K562 (cell line): Measurements from ENCODE around the gene DCHS2. TPM values are rescaled to one million over a fixed set of nuclear protein-coding genes. Genes with fewer than 3 reads are reported as not detected.

Experiments used
- ATAC-seq: fragments of 200-7000 bp; cut with Tn5 transposase; 3 replicates; pipeline ENCODE4 v1.9.1; 2020; ENCODE audit warnings: moderate library complexity
- BruUV-seq: library from RNA; stranded (reverse); fragments of 400-500 nt; replicated peaks from 2 replicates; lab custom pipeline; 2021; lab: Mats Ljungman, UMichigan
- CTCF ChIA-PET: fragments of 300-600 bp; formaldehyde crosslinking; extraction: SDS; loops from one replicate; lab custom pipeline; 2021; ENCODE audit warnings: low intra/inter-chr PET ratio; lab: Yijun Ruan, JAX
- POLR2A ChIA-PET: fragments of 300-600, 350-650 bp; sonication (Branson Sonifier 250); formaldehyde crosslinking; extraction: SDS; loops from one replicate; lab custom pipeline; 2021; ENCODE audit warnings: antibody characterized with exemption, inconsistent platforms; lab: Yijun Ruan, JAX
- DNase-seq, 4 experiments: peaks; one replicate each; pipeline versions ENCODE4 v3.0.0 to v3.0.0-alpha.2; 2011 to 2018; ENCODE audit warnings: low spot score in 3 of 4, mixed read lengths in 3 of 4; ENCODE audit errors: extremely low read depth in 1 of 4
- FAIRE-seq: peaks from 2 replicates; lab custom pipeline; 2011; peaks lifted over from hg19 to GRCh38; lab: Jason Lieb, UNC
- H2AFZ ChIP-seq: 2 replicates; pipeline ENCODE4 v1.6.0; 2011; ENCODE audit warnings: low read depth, low read length, control low read depth, inconsistent platforms
- H3K27ac ChIP-seq: fragments of 200-600 bp; 3 replicates; pipeline ENCODE4 v1.8.0; 2011; ENCODE audit warnings: low read depth, mild to moderate bottlenecking, control low read depth, inconsistent platforms, low read length, moderate library complexity, mixed read lengths; ENCODE audit errors: extremely low read depth
- H3K27me3 ChIP-seq, 2 experiments: fragments of 300-600 bp in 1 of 2; 2 replicates in 1 of 2; 3 replicates in 1 of 2; pipeline versions ENCODE4 v1.6.0 to v1.8.0; 2011; ENCODE audit warnings: inconsistent platforms in 2 of 2, low read length in 2 of 2, mild to moderate bottlenecking in 1 of 2, mixed read lengths in 1 of 2, moderate library complexity in 1 of 2; ENCODE audit not compliant: control insufficient read depth in 2 of 2, insufficient read depth in 2 of 2
- H3K36me3 ChIP-seq: fragments of 300-600 bp; 3 replicates; pipeline ENCODE4 v1.8.0; 2011; ENCODE audit warnings: mild to moderate bottlenecking, low read length, inconsistent platforms; ENCODE audit not compliant: control insufficient read depth, insufficient read depth
- H3K4me1 ChIP-seq, 2 experiments: fragments of 200-600 bp in 1 of 2; replicated peaks in 1 of 2; 2 replicates in 1 of 2; 3 replicates in 1 of 2; pipeline versions ENCODE4 v1.5.1 to v1.8.0; 2011; ENCODE audit warnings: inconsistent platforms in 2 of 2, low read length in 2 of 2, mild to moderate bottlenecking in 1 of 2, mixed read lengths in 1 of 2, moderate library complexity in 1 of 2; ENCODE audit not compliant: control insufficient read depth in 2 of 2, insufficient read depth in 2 of 2
- H3K4me2 ChIP-seq: 2 replicates; pipeline ENCODE4 v1.6.1; 2011; ENCODE audit warnings: low read length, control low read depth, inconsistent platforms, mixed read lengths; ENCODE audit not compliant: insufficient read depth
- H3K4me3 ChIP-seq: fragments of 200-600 bp; sonication (generic), shearing (Covaris generic); 2 replicates; pipeline ENCODE4 v1.5.1; 2016; ENCODE audit warnings: control low read depth, inconsistent platforms
- H3K79me2 ChIP-seq: fragments of 200-600 bp; 3 replicates; pipeline ENCODE4 v1.8.0; 2011; ENCODE audit warnings: low read length, inconsistent platforms; ENCODE audit not compliant: control insufficient read depth, insufficient read depth
- H3K9ac ChIP-seq, 2 experiments: 2 replicates each; pipeline versions ENCODE4 v1.6.0 to v1.6.1; 2011; ENCODE audit warnings: low read depth in 2 of 2, low read length in 2 of 2, control low read depth in 1 of 2, inconsistent platforms in 1 of 2, mild to moderate bottlenecking in 1 of 2, mixed read lengths in 1 of 2; ENCODE audit not compliant: insufficient read depth in 1 of 2
- H3K9me1 ChIP-seq: one replicate; pipeline ENCODE4 v1.6.0; 2011; ENCODE audit warnings: inconsistent platforms, mild to moderate bottlenecking, low read length, moderate library complexity; ENCODE audit not compliant: control insufficient read depth, insufficient read depth
- H3K9me3 ChIP-seq: replicated peaks from 2 replicates; pipeline ENCODE4 v1.5.1; 2011; ENCODE audit warnings: low read depth, low read length, inconsistent platforms; ENCODE audit not compliant: control insufficient read depth, insufficient read depth
- H4K20me1 ChIP-seq: replicated peaks from 2 replicates; pipeline ENCODE4 v1.6.1; 2011; ENCODE audit warnings: low read length, inconsistent platforms, mixed read lengths; ENCODE audit not compliant: control insufficient read depth, insufficient read depth
- ARID1B ChIP-seq: fragments of 450-650 bp; IDR thresholded peaks from 2 replicates; pipeline ENCODE4 v1.6.1; 2016; ENCODE audit warnings: antibody characterized with exemption, mild to moderate bottlenecking, inconsistent platforms
- BCL6 ChIP-seq: fragments of 250-450 bp; sonication (Bioruptor Pico); IDR thresholded peaks from 2 replicates; pipeline ENCODE4 v1.4.0; 2020
- CREM ChIP-seq: IDR thresholded peaks from 2 replicates; pipeline ENCODE4 v1.6.1; 2014; ENCODE audit warnings: antibody characterized with exemption, low read depth
- ETV1 ChIP-seq: fragments of 450-650 bp; conservative IDR thresholded peaks from 2 replicates; pipeline ENCODE4 v1.6.1; 2016; ENCODE audit warnings: missing genetic modification characterization, control low read depth, low read depth, missing compliant biosample characterization
- FOXK2 ChIP-seq, 2 experiments: fragments of 450-650 bp; IDR thresholded peaks in 1 of 2; conservative IDR thresholded peaks in 1 of 2; 2 replicates each; pipeline ENCODE4 v1.6.1; 2016; ENCODE audit warnings: low read depth in 2 of 2, mild to moderate bottlenecking in 1 of 2
- HIVEP1 ChIP-seq: fragments of 250-450 bp; sonication (Bioruptor Pico); IDR thresholded peaks from 2 replicates; pipeline ENCODE4 v1.4.0; 2020; ENCODE audit warnings: mild to moderate bottlenecking
- MEIS2 ChIP-seq: fragments of 450-650 bp; IDR thresholded peaks from 2 replicates; pipeline ENCODE4 v1.6.1; 2014; ENCODE audit warnings: mild to moderate bottlenecking; ENCODE audit not compliant: partially characterized antibody
- MYNN ChIP-seq, 2 experiments: sonication (generic); formaldehyde crosslinking in 1 of 2; IDR thresholded peaks; 2 replicates each; pipeline versions ENCODE4 v1.5.0 to v1.6.1; 2016 to 2020; ENCODE audit warnings: antibody characterized with exemption in 1 of 2, missing genetic modification reagents in 1 of 2
- RBM39 ChIP-seq: fragments of 200-400 bp; formaldehyde crosslinking; optimal IDR thresholded peaks from 2 replicates; pipeline ENCODE3; 2018; ENCODE audit warnings: low read depth, low read length
- TCF3 ChIP-seq: sonication (generic); formaldehyde crosslinking; IDR thresholded peaks from 2 replicates; pipeline ENCODE4 v1.4.0; 2020; ENCODE audit warnings: mild to moderate bottlenecking, missing genetic modification reagents
- TCF7 ChIP-seq: sonication (generic); IDR thresholded peaks from 2 replicates; pipeline ENCODE4 v1.6.1; 2016; ENCODE audit warnings: antibody characterized with exemption, borderline replicate concordance
- TEAD4 ChIP-seq, 2 experiments: sonication (generic) in 1 of 2; formaldehyde crosslinking in 1 of 2; IDR thresholded peaks; 2 replicates each; pipeline versions ENCODE4 v1.6.1 to v1.8.0; 2012 to 2022; ENCODE audit warnings: borderline replicate concordance in 1 of 2, inconsistent platforms in 1 of 2, low read length in 1 of 2, mild to moderate bottlenecking in 1 of 2, missing genetic modification reagents in 1 of 2
- ZNF644 ChIP-seq: fragments of 200-800 bp; sonication (Bioruptor generic); IDR thresholded peaks from 2 replicates; pipeline ENCODE4 v1.6.1; 2016; ENCODE audit warnings: low read depth, missing genetic modification characterization, missing compliant biosample characterization
- WGBS: fragments of 100-300 bp; shearing (Covaris generic); methylation state at CpG from one replicate; pipeline ENCODE4 v1.1.6; 2016; ENCODE audit warnings: low coverage, mixed read lengths; ENCODE audit not compliant: insufficient coverage; ENCODE audit errors: missing lambda C conversion rate; 5-methylcytosine and 5-hydroxymethylcytosine counted together
- in situ Hi-C: fragments of 300-500 bp; cut with MboI; formaldehyde crosslinking; loops from 4 replicates; pipeline ENCODE4 v1.15.0; 2018; ENCODE audit warnings: inconsistent platforms, mixed read lengths
- intact Hi-C: fragments of 100-400 bp; cut with micrococcal nuclease; formaldehyde crosslinking; loops from 2 replicates; pipeline ENCODE4 v1.14.2; 2022
- polyA plus RNA-seq, 8 experiments: library from polyadenylated mRNA; depleted of rRNA in 4 of 8; stranded (reverse) in 5 of 8; unstranded in 3 of 8; fragments of >200 nt; fragmentation: Nextera tagmentation in 2 of 8; fragmentation: Illumina TruSeq in 1 of 8; extraction: Ambion mirVana in 2 of 8; extraction: Trizol in 1 of 8; gene quantifications; 2 replicates each; pipeline versions ENCODE4 v1.2.1 to v1.2.3, GENCODE V29; 2011 to 2014; ENCODE audit warnings: inconsistent platforms in 1 of 8, missing spikeins in 1 of 8
- total RNA-seq, 7 experiments: library from RNA; depleted of rRNA in 6 of 7; stranded (reverse); fragments of >200 nt in 6 of 7; fragmentation: Illumina TruSeq in 2 of 7; extraction: Trizol in 2 of 7; gene quantifications; 2 replicates each; pipeline versions ENCODE4 v1.2.1 to v1.2.3, GENCODE V29; 2011 to 2021; ENCODE audit warnings: low replicate concordance in 1 of 7
- TF ChIP-seq, protein P1 (sequence below), 2 experiments: fragments of 150-350 bp in 1 of 2; IDR thresholded peaks; 2 replicates each; pipeline ENCODE4 v1.6.1; 2012 to 2016; ENCODE audit warnings: low read depth in 2 of 2, low read length in 2 of 2, mild to moderate bottlenecking in 1 of 2, moderate library complexity in 1 of 2
- TF ChIP-seq, protein P2 (sequence below), 2 experiments: IDR thresholded peaks in 1 of 2; conservative IDR thresholded peaks in 1 of 2; 2 replicates each; pipeline ENCODE4 v1.6.1; 2016; ENCODE audit warnings: low read depth in 2 of 2, mild to moderate bottlenecking in 1 of 2, missing compliant biosample characterization in 1 of 2, missing genetic modification characterization in 1 of 2, moderate library complexity in 1 of 2

The DCHS2 gene
- total and polyA plus RNA-seq, 9 of the 15 experiments (the other 6 are each of a cell fraction or from before 2014, with no cell fraction given) = 0.49 to 7.1 (median 5.3) TPM

DNA sequence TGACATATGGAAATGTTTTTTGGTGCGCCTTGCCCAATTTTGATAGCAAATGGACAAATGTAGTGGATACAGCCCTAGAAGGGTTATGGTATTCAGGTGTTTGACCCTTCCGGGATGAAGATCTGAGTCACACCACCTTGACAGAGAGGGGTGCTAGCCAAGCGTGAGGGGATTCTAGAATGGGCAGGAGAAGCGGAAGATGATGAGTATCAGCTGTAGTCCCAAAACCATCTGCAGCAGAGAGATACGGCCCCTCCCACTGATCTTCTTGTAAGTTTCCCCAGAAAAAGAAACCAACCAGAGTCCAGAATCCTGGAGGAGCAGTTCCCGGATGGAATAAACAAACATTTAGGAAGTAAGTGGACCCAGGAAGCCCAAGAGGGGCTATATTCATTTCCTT is 18.1 kb downstream of the DCHS2 start:
- no peaks in the 10 kb centered on the region for H3K36me3 ChIP-seq
- H3K4me3 ChIP-seq = peak overlapping the region; percentile 17; the same call in 1 of the 2 replicates
- 4% methylated on average over 6 of the region's 6 CpGs for WGBS
- peaks cover 6 to 46% of the 10 kb centered on the region in 2 experiments for H3K4me1 ChIP-seq
- BruUV-seq = no TSS peak
- peak overlapping the region in 1 of 2 experiments; percentile 60; a peak in 2 of 4 replicates for H3K9ac ChIP-seq
- H2AFZ ChIP-seq = peak overlapping the region; percentile 77
- no peaks in the 10 kb centered on the region for H3K27me3 ChIP-seq
- peak overlapping the region; percentile 80 for H3K4me2 ChIP-seq
- H3K27ac ChIP-seq = peak overlapping the region; percentile 76
- ChIA-PET CTCF (no interaction called here), POLR2A (interaction anchor here (0.7 to 2.0 kb wide), 4 partner anchors 9 to 19 kb away, joined by 4 to 8 read pairs (median 5); no protein-coding TSS in a partner anchor)
- intact Hi-C loops = loop anchor here (2.0 kb wide), 1 partner anchor 17 kb away; no protein-coding TSS in a partner anchor
- H3K9me1 ChIP-seq = no peaks in the 10 kb centered on the region
- H4K20me1 ChIP-seq = no peaks in the 10 kb centered on the region
- no peaks in the 10 kb centered on the region for H3K79me2 ChIP-seq
- peak; percentile 67 for ATAC-seq
- in situ Hi-C loops = no loop called here
- FAIRE-seq = peak; percentile 76
- no peaks in the 10 kb centered on the region for H3K9me3 ChIP-seq
- peak; percentile 68 to 89 (median 71) for DNase-seq
- TF ChIP-seq RBM39 = no peak
- TF ChIP-seq MEIS2 = peak; percentile 8
- TF ChIP-seq BCL6 (CRISPR knock-in tag) = no peak
- TF ChIP-seq FOXK2 (conservative IDR thresholded peaks at IDR 0.05 in 1 of 2, IDR thresholded peaks at IDR 0.05 in 1 of 2; ENCODE audit: low read depth in 2 of 2) = 0 out of 4 replicates have a peak, but pooled peaks of 1 of the 2 experiments have one; percentile 22
- 0 out of 2 replicates have a peak, but pooled peaks have one; percentile 21 for TF ChIP-seq ZNF644 (tag)
- TF ChIP-seq ARID1B = peak; percentile 94
- no peak for TF ChIP-seq HIVEP1 (CRISPR knock-in tag)
- TF ChIP-seq MYNN (IDR thresholded peaks at IDR 0.05) = peak; percentile 17; the same call in 1 of the 2 replicates
- no peak for TF ChIP-seq MYNN (CRISPR knock-in tag; IDR thresholded peaks at IDR 0.05)
- TF ChIP-seq, protein P1, sequence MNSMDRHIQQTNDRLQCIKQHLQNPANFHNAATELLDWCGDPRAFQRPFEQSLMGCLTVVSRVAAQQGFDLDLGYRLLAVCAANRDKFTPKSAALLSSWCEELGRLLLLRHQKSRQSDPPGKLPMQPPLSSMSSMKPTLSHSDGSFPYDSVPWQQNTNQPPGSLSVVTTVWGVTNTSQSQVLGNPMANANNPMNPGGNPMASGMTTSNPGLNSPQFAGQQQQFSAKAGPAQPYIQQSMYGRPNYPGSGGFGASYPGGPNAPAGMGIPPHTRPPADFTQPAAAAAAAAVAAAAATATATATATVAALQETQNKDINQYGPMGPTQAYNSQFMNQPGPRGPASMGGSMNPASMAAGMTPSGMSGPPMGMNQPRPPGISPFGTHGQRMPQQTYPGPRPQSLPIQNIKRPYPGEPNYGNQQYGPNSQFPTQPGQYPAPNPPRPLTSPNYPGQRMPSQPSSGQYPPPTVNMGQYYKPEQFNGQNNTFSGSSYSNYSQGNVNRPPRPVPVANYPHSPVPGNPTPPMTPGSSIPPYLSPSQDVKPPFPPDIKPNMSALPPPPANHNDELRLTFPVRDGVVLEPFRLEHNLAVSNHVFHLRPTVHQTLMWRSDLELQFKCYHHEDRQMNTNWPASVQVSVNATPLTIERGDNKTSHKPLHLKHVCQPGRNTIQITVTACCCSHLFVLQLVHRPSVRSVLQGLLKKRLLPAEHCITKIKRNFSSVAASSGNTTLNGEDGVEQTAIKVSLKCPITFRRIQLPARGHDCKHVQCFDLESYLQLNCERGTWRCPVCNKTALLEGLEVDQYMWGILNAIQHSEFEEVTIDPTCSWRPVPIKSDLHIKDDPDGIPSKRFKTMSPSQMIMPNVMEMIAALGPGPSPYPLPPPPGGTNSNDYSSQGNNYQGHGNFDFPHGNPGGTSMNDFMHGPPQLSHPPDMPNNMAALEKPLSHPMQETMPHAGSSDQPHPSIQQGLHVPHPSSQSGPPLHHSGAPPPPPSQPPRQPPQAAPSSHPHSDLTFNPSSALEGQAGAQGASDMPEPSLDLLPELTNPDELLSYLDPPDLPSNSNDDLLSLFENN (IDR thresholded peaks at IDR 0.05; ENCODE audit: low read depth in 2 of 2, low read length in 2 of 2) = peak in 1 of 2 experiments; percentile 68; a peak in 1 of 4 replicates
- TF ChIP-seq CREM = no peak; the same call in 1 of the 2 replicates
- peak; percentile 31; the same call in 1 of the 2 replicates for TF ChIP-seq ETV1 (tag)
- TF ChIP-seq, protein P2, sequence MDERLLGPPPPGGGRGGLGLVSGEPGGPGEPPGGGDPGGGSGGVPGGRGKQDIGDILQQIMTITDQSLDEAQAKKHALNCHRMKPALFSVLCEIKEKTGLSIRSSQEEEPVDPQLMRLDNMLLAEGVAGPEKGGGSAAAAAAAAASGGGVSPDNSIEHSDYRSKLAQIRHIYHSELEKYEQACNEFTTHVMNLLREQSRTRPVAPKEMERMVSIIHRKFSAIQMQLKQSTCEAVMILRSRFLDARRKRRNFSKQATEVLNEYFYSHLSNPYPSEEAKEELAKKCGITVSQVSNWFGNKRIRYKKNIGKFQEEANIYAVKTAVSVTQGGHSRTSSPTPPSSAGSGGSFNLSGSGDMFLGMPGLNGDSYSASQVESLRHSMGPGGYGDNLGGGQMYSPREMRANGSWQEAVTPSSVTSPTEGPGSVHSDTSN (CRISPR knock-in tag; IDR thresholded peaks at IDR 0.05; ENCODE audit: low read depth) = no peak
- TF ChIP-seq, protein P2 (tag; conservative IDR thresholded peaks at IDR 0.05; ENCODE audit: low read depth) = no peak
- peak; percentile 85 for TF ChIP-seq TEAD4 (IDR thresholded peaks at IDR 0.05; ENCODE audit: low read length)
- TF ChIP-seq TEAD4 (CRISPR knock-in tag; IDR thresholded peaks at IDR 0.05; ENCODE audit: borderline replicate concordance) = no peak
- TF ChIP-seq TCF3 = peak; percentile 75
- no peak for TF ChIP-seq TCF7
